NCI-H82 (cell line): Measurements from ENCODE around the gene MAGI2.
A peak's percentile ranks its signal among the peaks of the same experiment; 100 is the strongest.

Experiments used
- DNase-seq: peaks from one replicate; lab custom pipeline; 2025; lab: John Stamatoyannopoulos, UW

The MAGI2 gene

DNA sequence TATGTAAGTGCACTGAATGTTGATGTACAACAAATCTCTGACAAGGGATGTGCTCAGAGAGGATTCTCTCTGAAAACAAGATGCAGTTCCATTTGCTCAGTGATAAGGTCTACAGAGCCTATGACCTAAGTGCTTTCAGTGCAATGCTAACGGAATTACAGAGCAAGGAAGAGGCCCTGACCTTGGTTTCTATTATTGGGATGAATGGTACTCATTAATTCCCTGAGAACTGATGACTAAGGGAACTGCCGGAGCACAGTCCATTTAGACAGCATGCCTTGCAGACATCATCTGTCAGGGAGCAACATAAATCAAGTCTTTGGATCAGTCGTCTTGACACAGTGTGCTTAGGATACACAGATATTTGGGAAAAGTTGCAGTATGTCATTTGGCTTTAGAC is 1314.1 kb downstream of the MAGI2 start:
- DNase-seq: peak; percentile 65

DNA sequence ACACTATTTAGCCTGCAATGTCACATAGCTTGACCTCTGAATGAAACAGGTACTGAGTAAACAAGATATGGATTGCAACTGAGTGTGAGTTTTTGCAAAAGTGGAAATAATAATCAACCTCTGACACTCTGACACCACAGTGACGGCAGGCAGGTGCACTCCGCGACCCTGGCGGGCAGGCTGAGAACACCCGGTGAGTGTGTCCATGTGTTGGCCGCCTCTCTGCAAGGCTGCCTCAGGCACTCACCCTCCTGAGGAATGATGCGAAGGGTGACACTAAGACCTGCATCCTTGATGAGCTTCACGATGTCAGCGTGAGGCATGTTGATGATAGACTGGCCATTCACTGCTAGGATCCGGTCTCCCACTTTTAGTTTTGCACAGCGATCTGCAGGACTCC is 1318.7 kb downstream of the MAGI2 start:
- DNase-seq: no peak

DNA sequence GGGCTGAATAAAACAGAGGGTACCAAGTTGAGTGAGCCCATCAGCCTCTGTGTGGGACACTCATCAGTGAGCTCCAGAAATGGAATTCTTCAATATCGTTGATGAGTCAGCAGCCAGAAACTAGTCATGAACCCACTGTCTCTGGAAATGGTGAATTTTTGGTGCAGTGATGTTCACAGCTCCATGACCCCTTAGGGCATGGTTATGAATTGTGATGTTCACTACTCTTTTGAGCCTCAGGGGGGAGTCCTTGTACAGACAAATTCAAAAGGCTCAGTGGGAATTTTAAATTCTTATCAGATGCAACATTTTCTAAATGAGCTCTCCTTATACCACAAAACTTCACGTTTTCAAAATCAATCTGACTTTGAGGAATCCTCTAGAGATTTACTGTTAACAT is 1319.2 kb downstream of the MAGI2 start:
- peak; percentile 55 for DNase-seq

DNA sequence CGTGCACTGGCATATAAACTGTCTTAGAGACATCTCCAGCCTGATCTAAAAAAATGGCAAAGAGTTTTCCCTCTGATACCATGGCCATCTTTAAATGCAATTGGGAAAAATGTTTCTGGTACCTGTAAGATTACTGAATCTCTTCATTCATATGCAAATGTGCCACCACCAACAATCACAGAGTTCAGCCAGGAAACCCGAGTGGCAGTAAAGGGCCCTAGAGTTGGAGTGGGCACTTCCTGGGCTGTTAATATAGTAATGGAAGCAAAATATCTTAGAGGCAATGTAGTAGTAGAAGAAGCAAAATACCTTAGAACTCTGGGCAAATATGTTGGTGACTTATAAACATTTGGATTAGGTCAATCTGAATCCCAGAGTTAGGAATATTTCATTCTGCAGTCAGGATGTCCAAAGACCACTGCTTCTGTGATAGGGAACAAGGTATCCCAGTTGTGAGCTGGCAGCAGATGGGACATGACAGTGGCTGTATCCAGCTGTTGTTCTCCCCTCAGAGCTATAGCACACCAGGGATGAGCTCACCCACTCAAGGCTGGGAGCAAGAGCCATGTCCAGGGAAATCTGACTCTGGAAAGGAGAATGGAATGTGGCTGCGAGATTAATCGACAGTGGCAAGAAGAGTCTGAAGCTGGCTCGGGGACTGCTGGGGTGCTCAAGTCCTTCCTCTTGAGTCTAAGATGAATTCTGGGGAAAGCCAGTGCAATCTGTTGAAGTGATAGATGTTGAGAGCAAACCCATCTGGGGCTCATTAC is 1322.8 kb downstream of the MAGI2 start:
- no peak for DNase-seq

DNA sequence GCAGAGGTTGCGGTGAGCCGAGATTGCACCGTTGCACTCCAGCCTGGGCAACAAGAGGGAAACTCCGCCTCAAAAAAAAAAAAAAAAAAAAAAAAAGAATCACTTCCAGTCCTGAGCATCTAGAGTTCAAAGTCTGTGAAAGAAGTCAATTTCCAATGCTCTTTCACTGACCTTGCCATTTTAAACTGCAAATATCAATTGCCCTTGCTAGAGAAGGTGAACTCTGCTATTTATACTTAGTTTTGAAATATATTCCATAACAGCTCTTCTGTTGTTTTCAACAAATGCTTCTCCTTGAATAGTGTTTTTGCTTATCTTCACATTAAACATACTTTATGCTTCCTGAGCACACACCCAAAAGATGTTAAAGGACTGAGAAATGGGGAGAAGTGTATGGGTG is 1323.6 kb downstream of the MAGI2 start:
- no peak for DNase-seq

DNA sequence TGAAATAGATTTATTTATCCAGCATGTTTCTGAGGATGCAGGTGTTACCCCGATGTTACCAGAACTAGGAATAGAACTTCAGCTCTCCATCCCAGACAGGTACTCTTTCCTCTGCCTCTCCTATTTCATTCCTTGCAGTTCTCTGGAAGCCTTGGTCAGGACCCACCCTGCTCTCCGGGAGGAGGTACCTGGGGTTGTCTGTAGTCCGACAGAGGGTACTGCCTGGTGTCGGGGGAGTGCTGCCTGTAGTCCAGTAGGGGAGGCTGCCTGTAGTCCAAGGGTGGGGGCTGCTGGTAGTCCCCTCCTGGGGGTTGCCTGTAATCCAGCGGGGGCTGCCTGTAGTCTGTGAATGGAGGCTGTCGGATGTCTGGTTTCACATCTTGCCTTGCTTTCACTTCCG is 1326.5 kb downstream of the MAGI2 start:
- DNase-seq: no peak

DNA sequence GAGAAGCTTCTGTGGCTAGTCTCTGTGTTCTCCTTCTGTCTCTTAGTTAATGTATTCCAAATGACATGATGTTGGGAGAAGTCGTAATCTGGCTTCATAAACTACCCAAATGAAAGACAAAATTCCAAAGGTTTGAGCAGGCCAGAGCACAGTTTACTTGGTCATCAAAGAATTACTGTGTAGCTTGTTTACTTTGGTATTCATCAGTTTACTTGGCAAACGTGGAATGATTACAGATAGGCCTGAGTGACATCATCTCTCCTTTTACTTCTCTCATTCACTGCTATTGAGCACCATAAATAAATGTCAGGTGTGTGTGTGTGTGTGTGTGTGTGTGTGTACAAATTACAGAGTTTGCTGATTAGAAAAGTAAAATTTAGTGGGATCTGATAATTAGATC is 1327.6 kb downstream of the MAGI2 start:
- DNase-seq: no peak

DNA sequence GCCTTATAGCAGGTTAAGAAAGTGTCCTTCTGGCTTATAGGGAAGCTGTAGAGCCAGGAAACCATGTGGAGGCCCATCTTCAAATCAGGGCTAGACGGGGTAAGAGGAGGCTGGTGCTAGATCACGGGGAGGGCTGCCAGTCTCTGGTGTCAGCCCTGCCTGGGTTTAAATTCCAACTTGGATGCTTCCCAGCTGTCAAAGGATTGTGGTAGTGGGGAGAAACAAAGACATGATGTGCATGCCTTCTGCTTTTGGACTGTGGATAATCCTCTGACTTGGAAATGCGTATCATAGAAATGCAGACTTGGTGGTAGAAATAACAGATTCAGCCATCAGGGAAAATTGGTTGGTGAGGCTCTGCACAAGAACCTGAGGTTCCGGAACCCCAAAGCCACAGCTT is 1329.3 kb downstream of the MAGI2 start:
- DNase-seq: peak; percentile 10

DNA sequence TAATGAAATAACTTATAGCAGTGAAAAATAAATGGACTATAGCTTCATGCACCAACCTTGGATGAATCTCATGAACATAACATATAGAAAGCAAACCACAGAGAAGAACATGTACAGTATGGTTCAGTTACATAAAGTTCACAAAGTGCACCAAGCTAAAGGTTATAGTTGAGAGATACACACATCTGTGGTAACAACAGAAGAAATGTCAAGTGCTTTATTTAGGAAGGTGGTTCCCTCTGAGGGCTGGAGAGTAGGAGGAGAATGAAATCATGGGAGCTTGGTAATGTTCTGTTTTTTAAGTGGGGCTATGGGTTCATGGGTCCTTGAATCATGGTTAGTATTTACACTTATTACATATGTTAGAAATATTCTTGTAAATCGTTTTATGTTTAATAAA is 1331.6 kb downstream of the MAGI2 start:
- DNase-seq: no peak

DNA sequence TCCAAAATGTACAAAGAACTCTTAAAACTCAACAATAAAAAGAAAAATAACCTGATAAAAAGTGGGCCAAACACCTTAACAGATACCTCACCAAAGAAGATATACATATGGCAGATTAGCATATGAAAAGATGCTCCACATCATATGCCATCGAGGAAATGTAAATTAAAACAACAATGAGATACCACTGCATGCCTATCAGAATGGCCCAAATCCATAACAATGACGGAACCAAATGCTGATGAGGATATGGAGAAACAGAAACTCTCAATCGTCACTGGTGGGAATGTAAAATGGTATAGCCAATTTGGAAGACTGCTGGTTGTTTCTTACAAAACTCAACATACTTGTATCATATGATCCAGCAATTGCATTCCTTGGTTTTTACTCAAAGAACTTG is 1335.0 kb downstream of the MAGI2 start:
- no peak for DNase-seq

DNA sequence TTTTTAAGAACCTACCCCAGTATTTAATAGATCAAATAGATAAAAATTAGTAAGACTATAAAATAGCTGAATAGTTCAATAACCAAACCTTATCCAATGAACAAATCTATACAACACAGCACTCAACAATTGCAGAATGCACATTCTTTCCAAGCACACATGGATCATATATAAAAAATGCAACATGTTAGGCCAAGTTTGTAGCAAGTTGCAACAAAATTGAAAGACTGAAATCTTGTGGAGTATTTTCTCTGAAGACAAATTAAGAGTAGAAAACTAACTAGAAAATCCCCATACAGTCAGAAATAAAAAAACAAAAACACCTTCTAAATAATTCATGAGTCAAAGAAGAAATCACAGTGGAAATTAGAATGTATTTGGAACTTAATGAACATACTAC is 1337.6 kb downstream of the MAGI2 start:
- no peak for DNase-seq

DNA sequence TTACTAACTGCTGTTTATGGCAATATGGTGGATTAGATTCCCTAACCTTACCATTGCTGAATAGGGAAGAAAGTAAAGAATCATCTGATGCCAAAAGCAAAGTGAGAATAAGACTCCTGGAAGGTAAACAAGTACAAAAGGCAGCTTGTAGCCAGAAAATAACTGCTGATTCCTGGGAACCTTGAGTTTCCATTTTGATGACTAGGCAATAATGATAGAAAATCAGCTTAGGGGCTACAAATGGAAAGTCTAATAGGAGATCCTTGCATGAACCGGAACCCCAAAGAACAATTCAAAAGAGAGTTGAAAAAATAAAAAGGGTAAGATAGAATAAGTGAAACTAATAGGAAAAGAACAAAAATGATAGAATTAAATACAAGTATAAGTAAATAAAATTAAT is 1338.5 kb downstream of the MAGI2 start:
- DNase-seq: no peak

DNA sequence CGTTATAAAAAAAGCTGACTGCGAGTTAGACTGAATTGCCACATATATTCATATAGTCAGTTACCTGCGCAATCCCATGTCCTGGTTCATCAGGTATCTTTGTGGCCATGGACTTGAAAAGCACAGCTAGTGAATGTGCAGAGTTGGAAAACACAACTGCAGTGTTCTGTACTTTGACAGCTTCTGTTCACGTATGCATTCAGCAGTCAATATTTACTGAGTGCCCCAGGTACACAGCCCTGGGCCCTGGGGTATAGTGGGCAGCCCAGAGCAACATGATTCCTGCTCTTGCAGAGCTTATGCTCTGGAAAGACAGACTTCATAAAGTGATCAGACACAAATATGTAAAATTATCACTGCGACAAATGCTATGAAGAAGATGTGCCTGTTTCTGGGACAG is 1341.0 kb downstream of the MAGI2 start:
- DNase-seq: no peak

DNA sequence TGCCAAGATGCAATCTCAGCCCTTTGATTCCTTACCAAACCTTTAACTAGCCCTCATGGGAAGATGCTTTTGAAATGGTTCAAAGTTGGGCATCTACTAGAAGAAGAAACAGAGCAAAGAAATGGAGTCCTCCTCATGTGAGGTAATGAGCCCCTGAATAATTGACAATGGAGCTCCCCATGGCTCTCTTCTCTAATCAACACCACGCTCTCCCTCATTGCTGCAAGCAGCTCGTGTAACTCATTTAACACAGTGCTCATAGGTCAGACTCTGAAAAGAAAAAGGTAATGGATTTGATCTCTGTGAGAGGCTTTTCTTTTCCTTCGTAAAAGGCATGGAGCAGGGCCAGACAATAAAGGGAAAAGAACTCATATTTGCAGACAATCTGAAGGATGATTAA is 1342.1 kb downstream of the MAGI2 start:
- DNase-seq: no peak

DNA sequence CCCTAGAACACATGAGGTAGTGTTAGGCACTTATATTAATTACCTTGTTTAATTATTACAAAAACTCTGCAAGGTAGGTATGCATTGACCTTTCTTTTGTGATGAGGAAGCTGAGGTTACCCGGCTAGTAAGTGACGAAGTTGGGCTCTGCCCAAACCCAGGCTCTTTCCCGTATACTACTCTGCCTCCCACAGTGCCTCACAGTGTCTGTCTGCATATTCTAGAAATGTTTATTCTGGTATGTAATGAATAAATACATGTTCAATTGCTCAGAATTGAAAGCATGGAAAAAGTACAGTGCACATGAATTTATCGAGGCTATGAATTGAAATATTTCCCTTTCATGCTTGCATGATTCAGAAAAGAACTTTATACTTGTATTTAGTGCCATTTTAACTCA is 1350.0 kb downstream of the MAGI2 start:
- no peak for DNase-seq

DNA sequence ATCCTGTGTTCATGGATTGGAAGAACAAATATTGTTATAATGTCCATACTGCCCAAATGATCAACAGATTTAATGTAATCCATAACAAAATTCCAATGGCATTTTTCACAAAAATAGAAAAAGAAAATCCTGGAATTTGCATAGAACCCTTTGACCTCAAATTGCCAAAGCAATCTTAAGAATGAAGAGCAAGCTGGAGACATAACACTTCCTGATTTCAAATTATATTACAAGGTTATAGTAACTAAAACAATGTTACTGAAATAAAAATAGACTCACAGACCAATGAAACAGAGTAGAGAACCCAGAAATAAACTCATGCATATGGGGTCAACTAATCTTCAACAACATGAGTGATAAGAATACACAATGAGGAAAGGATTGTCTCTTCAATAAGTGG is 1352.4 kb downstream of the MAGI2 start:
- DNase-seq: no peak

DNA sequence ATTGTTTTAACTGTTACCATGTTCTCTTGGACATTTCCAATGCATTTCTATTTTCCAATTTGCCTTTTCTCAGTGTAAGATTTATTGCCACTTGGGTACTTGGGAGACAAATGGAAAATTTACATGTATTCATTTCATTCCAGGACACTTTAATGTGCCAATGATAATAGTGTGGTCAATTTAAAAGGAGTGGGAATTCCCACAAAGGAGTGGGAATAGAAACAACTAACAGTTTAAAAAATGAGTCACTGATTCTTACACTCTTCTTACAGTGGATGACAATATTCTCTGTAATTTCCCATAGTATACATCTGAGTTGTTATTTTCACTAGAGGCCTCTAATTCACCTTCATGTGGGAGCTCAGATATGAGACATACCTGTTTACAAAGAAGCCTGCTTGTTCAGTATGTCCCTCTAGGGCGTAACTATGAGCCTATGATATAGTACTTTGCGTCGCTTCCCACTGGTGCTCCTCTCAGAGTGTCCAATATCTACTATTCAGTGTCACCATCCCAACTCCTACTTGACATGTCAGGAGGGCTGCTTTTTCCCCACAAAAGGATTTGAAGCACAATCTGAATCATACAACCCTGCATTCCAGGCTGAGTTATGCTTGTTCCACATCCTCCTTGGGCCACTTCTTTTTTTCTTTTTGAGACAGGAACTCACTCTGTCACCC is 1353.6 kb downstream of the MAGI2 start:
- no peak for DNase-seq

DNA sequence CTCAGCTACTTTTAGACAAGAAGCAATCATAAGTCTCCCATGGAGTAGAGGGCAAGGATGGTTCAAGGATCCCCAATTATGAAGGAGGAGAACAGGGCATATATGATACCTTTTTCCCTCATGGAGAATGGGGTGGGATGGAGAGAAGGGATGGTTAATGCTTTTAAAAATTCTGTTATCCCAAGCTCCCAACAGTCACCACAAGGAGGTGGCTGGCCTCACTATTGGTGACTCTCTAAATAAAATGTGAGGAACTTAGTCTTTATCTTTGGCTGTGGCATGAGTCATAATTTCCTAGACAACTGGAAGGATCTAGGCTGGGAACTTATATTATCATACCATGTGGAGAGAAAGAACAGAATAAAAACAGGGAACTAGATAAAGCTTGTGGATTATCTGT is 1357.9 kb downstream of the MAGI2 start:
- no peak for DNase-seq

DNA sequence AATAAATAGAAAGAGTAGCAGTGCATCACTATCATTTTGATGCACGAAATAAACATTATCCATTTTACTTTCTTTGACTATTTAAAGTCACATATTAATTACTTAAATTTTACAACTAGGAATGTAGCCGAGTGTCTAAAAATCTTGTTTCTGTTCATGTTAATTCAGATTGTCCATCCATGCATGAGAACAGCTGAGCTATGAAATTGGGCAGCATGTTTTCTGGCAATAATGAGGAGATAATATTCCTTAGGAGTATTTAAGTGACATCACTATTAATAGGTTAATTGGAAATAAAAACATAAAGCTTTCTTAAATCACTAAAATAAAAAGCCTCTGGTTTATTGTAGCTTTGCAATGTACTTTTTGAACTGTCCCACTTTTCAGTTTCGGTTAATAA is 1361.1 kb downstream of the MAGI2 start:
- no peak for DNase-seq

DNA sequence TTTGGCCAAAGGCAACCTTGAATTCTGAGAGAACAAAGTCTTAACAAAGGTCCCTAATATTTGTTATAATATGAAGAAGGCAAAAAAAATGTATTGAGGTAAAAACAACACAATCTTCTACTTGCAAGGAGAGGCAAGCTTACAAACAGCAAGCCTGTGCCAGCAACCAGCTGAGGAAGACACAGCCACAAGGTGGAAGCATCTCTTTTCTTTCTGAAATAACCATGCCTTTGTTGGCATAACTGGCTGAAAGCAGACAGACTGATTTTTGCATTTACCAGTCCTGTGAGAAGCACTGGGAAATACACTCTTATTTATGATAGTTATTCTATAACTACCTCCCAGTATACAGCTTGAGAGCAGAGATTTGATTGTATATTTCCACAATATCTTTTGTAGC is 1362.9 kb downstream of the MAGI2 start:
- no peak for DNase-seq

DNA sequence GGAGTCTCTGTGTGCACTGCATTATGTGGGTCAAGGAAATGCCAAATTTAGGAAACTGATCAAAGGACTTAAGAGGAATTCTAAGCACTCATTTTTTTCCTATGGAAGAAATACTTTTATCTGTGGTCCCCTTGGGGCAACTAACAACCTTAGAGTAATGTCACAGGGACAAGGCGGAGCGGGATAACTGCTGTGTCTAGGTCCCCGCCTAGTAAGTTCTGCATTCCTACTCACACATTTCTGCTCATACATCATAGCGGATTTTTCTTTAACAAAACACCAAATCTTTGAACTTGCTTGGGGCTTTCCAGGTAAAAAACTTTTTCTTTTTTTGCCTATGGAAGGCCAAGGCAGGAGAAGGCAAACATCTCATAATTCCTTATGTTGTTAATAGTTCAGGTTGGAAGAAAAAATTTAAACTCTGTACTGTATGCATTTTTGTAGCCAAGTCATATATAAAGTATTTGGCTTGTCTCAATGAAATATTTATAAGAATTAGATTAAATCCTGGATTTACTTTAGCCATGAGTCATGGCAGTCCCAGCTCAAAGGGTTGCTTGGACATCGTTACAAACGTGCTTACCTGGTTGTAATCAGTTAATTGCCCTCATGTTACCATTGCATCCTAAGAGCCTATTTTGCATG is 1369.9 kb downstream of the MAGI2 start:
- no peak for DNase-seq

DNA sequence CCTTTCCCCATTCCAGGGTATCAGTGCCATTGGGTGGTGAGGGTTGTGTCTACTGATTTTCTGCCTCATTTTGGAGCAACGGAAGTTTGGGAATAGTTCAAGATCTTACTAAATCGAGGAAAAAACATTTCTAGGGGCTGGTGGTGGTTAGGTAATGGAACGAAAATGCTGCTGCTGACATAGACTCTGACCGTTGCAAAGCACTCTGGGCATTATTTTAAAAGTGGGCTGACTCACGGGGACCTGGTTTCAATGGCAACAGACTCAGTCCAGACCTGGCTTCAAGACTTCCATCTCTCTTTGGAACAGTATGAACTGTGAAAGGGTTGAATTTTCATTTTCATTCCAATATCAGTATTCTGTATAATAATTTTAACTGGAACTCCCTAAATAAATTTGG is 1370.9 kb downstream of the MAGI2 start:
- DNase-seq: no peak

DNA sequence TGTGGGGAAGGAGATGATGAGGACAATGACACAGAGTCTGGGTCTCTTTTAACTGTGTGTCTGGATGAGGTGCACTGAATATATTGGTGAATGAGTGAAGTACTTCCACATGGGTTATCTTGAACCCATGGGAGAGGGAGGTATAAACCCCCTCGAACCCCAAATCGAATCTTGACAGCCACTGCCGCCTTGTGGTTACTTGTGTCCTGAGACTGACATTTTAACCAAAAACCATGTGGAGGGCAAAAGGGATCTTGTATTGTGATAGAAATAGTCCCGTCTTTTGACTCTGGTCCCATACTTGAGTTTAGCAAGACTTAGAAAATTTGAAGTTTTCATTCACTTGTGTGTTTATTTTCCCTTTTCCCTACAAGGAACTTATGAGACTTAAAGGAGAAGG is 1371.6 kb downstream of the MAGI2 start:
- DNase-seq: peak; percentile 28
